ENCODE measurements around the gene MET.

MET gene

DNA sequence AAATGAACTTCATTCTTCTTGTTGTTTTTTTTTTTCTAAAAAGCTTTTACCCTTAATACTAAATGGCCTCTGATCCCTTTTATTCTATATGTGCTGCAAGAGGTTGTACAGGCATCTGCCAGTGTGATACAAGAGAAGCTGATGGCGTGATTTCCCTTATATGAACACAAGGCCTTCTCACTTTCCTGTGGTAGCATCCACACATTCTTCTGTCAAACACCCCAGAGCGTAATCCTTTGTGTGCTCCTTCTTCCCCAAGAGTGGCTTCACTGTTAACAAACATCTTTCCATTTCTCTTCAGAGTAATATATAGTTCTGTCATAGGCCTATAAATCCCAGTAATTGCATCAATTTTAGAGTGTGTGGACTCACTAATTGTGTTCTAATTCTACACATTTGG is 104.0 kb downstream of the MET start:
- DNase-seq (ENCODE audit: extremely low read depth, low read depth): no peak
- TF ChIP-seq, protein P1, sequence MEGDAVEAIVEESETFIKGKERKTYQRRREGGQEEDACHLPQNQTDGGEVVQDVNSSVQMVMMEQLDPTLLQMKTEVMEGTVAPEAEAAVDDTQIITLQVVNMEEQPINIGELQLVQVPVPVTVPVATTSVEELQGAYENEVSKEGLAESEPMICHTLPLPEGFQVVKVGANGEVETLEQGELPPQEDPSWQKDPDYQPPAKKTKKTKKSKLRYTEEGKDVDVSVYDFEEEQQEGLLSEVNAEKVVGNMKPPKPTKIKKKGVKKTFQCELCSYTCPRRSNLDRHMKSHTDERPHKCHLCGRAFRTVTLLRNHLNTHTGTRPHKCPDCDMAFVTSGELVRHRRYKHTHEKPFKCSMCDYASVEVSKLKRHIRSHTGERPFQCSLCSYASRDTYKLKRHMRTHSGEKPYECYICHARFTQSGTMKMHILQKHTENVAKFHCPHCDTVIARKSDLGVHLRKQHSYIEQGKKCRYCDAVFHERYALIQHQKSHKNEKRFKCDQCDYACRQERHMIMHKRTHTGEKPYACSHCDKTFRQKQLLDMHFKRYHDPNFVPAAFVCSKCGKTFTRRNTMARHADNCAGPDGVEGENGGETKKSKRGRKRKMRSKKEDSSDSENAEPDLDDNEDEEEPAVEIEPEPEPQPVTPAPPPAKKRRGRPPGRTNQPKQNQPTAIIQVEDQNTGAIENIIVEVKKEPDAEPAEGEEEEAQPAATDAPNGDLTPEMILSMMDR (IDR thresholded peaks at IDR 0.05; ENCODE audit: low read depth, low read length): no peak

DNA sequence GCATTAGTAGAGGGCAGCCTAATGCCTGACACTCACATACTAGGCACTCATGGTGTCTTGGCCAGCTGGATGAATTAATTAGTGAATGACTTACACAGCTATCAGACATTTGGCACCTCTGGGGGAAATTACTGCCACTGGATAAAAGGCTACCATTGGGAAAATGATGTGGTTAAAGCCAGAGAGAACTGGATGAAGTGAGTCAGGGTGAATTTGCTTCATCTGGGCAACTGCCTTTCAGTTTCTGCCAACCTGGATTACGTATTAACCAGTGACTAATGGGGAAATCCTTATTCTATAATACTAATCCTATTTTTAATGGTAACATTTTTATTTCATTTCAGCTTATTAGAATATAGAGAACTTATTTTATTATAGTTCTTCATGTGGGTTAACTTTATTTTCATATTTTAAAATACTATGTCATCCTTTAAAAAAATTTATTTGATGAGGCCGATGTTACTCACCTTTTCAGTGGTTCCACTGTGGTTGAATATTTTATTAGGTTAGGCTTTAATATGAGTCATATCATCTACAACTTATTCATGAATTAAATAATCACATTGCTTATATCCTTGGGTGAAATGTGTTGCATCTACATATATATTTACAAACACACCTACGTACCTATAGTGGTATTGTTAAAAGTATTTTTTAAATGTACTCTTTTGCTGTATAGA is 104.8 kb downstream of the MET start:
- DNase-seq (ENCODE audit: extremely low read depth, low read depth): no peak
- TF ChIP-seq, protein P1 (IDR thresholded peaks at IDR 0.05; ENCODE audit: low read depth, low read length): no peak

DNA sequence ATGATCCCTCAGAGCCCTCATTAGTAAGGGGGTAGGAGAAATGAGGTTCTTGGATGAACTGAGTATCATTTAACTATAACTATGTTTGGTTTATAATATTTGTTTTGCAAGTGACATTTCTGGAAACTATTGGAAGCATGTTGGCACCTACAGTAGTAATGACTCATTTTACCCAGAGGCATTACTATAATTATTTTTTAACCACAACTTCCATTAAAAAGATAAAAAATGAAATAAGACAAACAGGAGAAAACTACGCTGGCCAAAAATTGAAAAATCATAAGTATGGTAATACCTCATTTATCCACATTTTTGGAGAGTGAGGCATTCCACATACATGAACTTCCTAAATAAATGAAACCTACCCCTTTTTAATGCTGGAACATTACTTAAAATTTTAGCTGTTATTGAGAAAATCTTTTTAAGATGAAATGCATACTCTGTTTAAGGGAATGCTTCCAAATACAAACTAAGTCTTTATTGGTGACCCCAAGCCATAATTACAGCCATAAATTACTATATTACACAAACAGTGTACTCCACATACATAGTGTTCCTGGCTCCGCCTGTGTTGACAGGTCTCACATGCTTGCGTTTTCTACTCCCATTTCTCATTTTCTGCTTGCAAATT is 105.8 kb downstream of the MET start:
- TF ChIP-seq, protein P1 (IDR thresholded peaks at IDR 0.05; ENCODE audit: low read depth, low read length): no peak
- DNase-seq (ENCODE audit: extremely low read depth, low read depth): no peak

DNA sequence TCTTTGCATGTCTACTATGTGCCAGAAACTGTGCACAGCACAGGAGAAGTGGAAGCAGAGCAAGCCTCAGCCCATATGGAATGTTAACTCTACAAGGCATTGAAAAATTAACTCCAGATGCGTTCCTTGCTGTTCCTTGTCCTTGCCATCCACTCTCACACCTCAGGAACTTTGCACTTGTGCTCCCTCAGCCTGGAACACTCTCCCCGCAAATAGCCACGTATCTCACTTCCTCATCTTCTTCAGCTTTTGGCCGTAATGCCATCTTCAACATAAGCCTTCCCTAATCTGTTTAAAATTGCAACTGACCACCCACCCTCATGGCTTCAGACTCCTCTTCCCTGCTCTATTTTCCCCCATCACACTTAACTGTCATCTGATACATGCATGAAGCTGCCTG is 107.2 kb downstream of the MET start:
- no peak for DNase-seq (ENCODE audit: extremely low read depth, low read depth)
- TF ChIP-seq, protein P1 (IDR thresholded peaks at IDR 0.05; ENCODE audit: low read depth, low read length): no peak

DNA sequence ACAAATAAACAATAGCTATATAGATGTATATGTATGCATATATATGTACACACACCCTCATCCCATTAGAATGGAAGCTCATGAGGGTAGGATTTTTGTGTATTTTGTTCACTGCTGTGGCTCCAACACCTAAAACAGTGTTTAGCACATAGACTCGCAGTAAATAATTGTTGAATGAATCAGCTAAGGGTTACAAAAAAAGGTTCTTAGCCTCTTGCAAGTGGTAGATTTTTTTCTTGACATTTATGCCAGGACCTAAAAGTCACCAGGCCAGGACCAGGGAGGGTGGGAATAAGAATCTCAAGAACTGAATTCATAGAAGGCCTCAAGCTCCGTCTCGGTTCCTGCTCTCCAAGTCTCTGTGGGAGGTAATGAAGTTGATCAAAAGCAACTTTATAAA is 107.9 kb downstream of the MET start:
- no peak for DNase-seq (ENCODE audit: extremely low read depth, low read depth)
- TF ChIP-seq, protein P1 (IDR thresholded peaks at IDR 0.05; ENCODE audit: low read depth, low read length): no peak

DNA sequence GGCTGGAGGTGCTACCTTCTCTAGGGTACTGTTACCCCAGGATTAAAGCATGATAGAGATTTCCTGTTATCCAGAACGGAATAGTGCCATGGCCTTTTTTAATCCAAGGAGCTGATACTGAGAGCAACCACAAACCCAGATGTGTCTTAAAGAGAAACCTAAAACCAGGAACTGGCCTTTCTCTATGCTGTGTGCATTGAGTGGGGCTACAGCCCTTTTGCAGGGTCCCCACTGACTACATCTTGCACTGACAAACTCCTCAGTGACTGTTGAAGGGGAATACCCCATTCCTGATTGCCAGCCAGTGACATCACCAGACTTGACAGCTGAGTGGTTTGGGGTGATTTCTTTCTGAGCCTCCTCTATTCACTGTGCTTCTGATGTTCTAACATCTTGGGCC is 108.5 kb downstream of the MET start:
- no peak for DNase-seq (ENCODE audit: extremely low read depth, low read depth)
- TF ChIP-seq, protein P1 (IDR thresholded peaks at IDR 0.05; ENCODE audit: low read depth, low read length): no peak

DNA sequence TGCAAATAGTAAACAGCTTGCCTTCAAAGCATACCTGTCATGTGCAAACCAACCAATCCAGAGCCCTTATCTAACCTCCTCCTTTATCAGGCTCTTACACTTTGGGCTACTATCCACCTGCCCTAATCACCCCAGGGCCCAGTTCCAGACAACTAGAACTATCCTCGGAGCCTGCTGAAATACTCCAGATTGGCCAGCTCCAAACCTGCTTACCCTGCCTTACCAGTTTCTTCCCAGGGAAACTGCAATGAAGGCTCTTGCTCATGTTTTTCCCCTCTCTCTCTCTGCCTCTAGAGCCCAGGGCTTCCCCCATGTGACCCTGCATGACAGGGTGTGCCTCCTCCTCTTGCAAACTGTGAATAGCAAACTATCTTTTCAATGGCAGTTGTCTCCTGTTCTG is 109.0 kb downstream of the MET start:
- no peak for DNase-seq (ENCODE audit: extremely low read depth, low read depth)
- TF ChIP-seq, protein P1 (IDR thresholded peaks at IDR 0.05; ENCODE audit: low read depth, low read length): no peak

Measured in AG09319 (cell line).